Activated naive CD4-positive, alpha-beta T cell treated with anti-CD3 and anti-CD28 coated beads, Interleukin-2, amount 50 U/mL, for 72 hours (primary cell): ENCODE measurements around the gene GAMT. TPM values are rescaled to one million over a fixed set of nuclear protein-coding genes. Genes with fewer than 3 reads are reported as not detected.
"Not testable (repeated sequence)": the region's sequence is repeated elsewhere in the genome, so short reads cannot be mapped to it uniquely, and the experiment has no call there.

Source experiments
- ATAC-seq, 2 donors: fragments of 150-1000 bp; cut with Tn5 transposase; 2 replicates each; pipeline ENCODE4 v1.10.0; 2021; ENCODE audit warnings: mild to moderate bottlenecking in 2 of 2, moderate library complexity in 2 of 2
- DNase-seq, 2 donors: peaks; one replicate each; pipeline ENCODE4 v3.0.0; 2021 to 2022; ENCODE audit warnings: low spot score in 2 of 2
- H3K27ac Mint-ChIP-seq, 2 donors: one replicate each; pipeline ENCODE4 v1.8.0; 2022; ENCODE audit warnings: mild to moderate bottlenecking in 2 of 2, mixed read lengths in 2 of 2
- H3K36me3 Mint-ChIP-seq, 2 donors: one replicate each; pipeline ENCODE4 v1.8.0; 2022; ENCODE audit warnings: mixed read lengths in 2 of 2
- H3K9me3 Mint-ChIP-seq, 2 donors: one replicate each; pipeline ENCODE4 v1.8.0; 2022; ENCODE audit warnings: mixed read lengths in 2 of 2
- total RNA-seq, 2 donors: library from RNA; stranded (reverse); gene quantifications; one replicate each; pipeline ENCODE4 v1.2.3, GENCODE V29; 2022

GAMT gene
- total RNA-seq, 2 donors from 2014 or later = 4.2 to 30.2 TPM

- no peaks in the 10 kb centered on the region for H3K9me3 Mint-ChIP-seq
- peaks cover 11 to 15% of the 10 kb centered on the region in 2 donors for H3K36me3 Mint-ChIP-seq
- DNase-seq (no peak), ATAC-seq (no peak)
- peak overlapping the region in 1 of 2 donors; percentile 85 for H3K27ac Mint-ChIP-seq
Observed at GRCh38 chr19:1425102-1425837, 23.9 kb upstream of the GAMT start.

- H3K9me3 Mint-ChIP-seq = no peaks in the 10 kb centered on the region
- ATAC-seq (no peak), DNase-seq (no peak)
- H3K36me3 Mint-ChIP-seq = peaks cover 11 to 17% of the 10 kb centered on the region in 2 donors
- no peak overlapping the region for H3K27ac Mint-ChIP-seq
Observed at GRCh38 chr19:1424192-1424955, 23.0 kb upstream of the GAMT start.

GRCh38 chr19:1423436-1424191 is 22.3 kb upstream of the GAMT start:
- ATAC-seq (no peak), DNase-seq (no peak)
- Mint-ChIP-seq H3K36me3 (peaks cover 11 to 22% of the 10 kb centered on the region in 2 donors), H3K27ac (peak overlapping the region; percentile 40), H3K9me3 (no peaks in the 10 kb centered on the region)

- H3K9me3 Mint-ChIP-seq = no peaks in the 10 kb centered on the region
- ATAC-seq (no peak), DNase-seq (no peak)
- peaks cover 11 to 22% of the 10 kb centered on the region in 2 donors for H3K36me3 Mint-ChIP-seq
- peak overlapping the region; percentile 40 to 55 for H3K27ac Mint-ChIP-seq
Observed at GRCh38 chr19:1422943-1423342, 21.6 kb upstream of the GAMT start.

- DNase-seq = no peak
- Mint-ChIP-seq H3K36me3 (peaks cover 11 to 26% of the 10 kb centered on the region in 2 donors), H3K27ac (peak overlapping the region in 1 of 2 donors; percentile 22), H3K9me3 (no peaks in the 10 kb centered on the region)
- no peak for ATAC-seq
Observed at GRCh38 chr19:1422360-1422759, 21.0 kb upstream of the GAMT start.

GRCh38 chr19:1421958-1422305 is 20.6 kb upstream of the GAMT start:
- ATAC-seq = peak in 1 of 2 donors; percentile 13
- peaks cover 11 to 28% of the 10 kb centered on the region in 2 donors for H3K36me3 Mint-ChIP-seq

DNA sequence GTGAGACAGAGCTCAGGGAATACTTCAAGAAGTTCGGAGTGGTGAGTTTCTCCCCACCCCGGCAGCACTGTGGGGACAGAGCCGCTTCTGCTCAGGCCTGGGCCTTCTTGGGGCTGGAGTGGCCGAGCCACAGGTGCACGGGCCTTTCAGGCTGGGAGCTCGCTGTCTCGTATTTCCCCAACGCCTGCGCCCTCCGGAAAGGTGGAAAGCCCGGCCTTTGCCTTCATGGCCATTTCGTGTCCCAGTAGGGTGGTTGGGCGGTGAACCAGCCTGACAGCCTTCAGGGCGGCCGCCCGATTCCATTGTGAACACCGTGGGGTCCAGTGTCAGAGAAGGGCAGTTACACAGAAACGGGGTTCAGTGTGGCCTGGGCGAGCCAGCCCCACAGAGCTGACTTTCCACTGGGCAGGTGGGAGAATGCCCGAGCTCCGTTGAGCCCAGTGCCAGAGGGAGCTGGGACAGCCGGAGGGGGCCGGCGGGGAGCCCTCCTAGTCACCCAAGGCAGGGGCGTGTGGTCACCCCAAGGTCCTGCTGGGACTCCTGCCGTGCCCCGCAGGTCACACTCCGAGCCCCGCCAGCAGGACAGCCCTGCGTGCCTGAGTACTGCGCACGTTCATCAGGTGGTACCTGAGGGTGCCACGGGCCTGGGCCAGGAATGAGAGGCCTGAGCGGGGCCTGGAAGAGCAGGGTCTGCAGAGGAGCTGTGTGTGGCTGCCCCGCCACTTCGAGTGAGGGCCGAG is 20.0 kb upstream of the GAMT start:
- no peak for DNase-seq
- Mint-ChIP-seq H3K36me3 (peaks cover 11 to 28% of the 10 kb centered on the region in 2 donors), H3K9me3 (no peaks in the 10 kb centered on the region), H3K27ac (no peak overlapping the region)
- peak in 1 of 2 donors; percentile 21 for ATAC-seq

More at GRCh38 chr19:1421958-1422305, 20.6 kb upstream of the GAMT start:
- no peak for DNase-seq
- H3K27ac Mint-ChIP-seq = no peak overlapping the region
- no peaks in the 10 kb centered on the region for H3K9me3 Mint-ChIP-seq

DNA sequence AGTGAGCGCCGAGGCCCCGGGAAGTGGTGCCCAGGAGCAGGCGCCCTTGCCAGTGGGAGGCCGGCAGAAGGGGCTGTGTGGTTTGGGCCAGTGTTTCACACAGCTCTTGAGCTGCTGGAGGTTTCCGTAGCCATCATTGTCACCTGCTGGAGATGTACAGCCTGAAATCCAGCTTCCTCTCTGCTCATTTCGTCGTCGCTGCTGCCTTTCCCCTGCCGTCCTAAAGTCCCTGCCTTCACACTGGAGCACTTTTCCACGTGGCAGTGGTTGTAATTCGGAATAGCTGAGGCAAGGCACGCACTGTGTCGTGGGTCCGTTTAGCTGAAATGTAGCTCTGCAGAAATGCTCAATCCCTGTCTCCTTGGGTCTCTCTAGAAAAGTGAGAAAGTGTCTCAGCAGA is 19.2 kb upstream of the GAMT start:
- no peak for DNase-seq
- H3K27ac Mint-ChIP-seq = no peak overlapping the region
- no peaks in the 10 kb centered on the region for H3K9me3 Mint-ChIP-seq
- no peak for ATAC-seq
- peaks cover 11 to 28% of the 10 kb centered on the region in 2 donors for H3K36me3 Mint-ChIP-seq

- not testable (repeated sequence) for ATAC-seq, H3K27ac Mint-ChIP-seq, DNase-seq, H3K9me3 Mint-ChIP-seq
- H3K36me3 Mint-ChIP-seq = peaks cover 10 to 28% of the 10 kb centered on the region in 2 donors
Observed at GRCh38 chr19:1420085-1420484, 18.7 kb upstream of the GAMT start.

GRCh38 chr19:1418951-1419738 is 17.8 kb upstream of the GAMT start:
- no peaks in the 10 kb centered on the region for H3K9me3 Mint-ChIP-seq
- DNase-seq = no peak
- no peak for ATAC-seq
- peaks cover 7 to 28% of the 10 kb centered on the region in 2 donors for H3K36me3 Mint-ChIP-seq
- H3K27ac Mint-ChIP-seq = no peak overlapping the region

DNA sequence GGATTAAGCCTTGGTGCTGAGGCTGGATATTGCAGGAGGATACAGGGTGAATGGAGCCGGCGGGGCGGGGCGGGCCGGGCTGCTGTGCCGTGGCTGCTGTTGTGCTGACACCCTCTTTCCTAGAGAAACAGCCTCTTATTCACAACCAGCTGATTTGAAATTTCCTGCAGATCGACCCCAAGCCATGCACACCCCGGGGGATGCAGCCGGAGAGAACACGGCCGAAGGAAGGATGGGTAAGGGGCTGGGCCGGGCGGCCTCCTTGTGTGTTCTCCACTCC is 17.1 kb upstream of the GAMT start:
- H3K27ac Mint-ChIP-seq = no peak overlapping the region
- no peak for ATAC-seq
- peaks cover 6 to 25% of the 10 kb centered on the region in 2 donors for H3K36me3 Mint-ChIP-seq
- no peaks in the 10 kb centered on the region for H3K9me3 Mint-ChIP-seq
- DNase-seq = no peak

DNA sequence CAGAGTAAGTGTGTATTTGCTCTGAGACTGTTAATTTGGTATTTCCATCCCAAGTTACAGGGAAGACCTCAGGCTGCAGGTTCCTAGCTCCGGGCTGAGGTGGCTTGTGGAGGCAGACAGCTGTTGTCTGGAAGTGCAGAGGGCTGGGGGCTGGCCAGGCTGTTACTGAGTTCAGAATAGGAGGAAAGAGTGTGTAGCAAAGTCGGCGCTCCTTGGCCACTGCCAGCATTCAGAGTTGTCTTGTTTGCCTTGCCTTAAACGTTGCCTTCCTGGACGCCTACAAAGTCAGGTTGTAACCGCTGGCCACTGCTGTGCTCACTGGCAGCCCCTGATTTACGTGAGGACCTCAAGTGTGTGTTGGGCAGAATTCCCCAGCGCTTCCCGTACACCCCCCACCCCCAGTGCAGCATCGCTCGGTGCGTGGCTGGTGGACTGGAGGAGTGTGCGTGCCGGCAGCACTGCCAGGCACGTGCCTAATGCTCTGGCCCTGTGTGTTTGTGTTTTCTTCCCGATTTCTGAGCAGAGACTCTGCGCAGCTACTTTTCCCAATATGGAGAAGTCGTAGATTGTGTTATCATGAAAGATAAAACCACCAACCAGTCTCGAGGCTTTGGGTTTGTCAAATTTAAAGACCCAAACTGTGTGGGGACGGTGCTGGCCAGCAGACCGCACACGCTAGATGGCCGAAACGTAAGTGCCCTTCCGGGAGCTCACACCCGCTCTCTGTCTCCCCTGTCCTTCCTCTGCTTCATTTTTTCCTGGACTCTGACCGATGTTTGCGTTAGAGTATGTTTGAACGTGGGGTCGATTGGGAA is 16.5 kb upstream of the GAMT start:
- DNase-seq (no peak), ATAC-seq (no peak)
- Mint-ChIP-seq H3K9me3 (no peaks in the 10 kb centered on the region), H3K27ac (peak overlapping the region in 1 of 2 donors; percentile 33), H3K36me3 (peaks cover under 1 to 20% of the 10 kb centered on the region in 2 donors)

- no peak for ATAC-seq
- peaks cover 0 to 13% of the 10 kb centered on the region in 2 donors for H3K36me3 Mint-ChIP-seq
- H3K27ac Mint-ChIP-seq = peak overlapping the region in 1 of 2 donors; percentile 33
- DNase-seq = no peak
- no peaks in the 10 kb centered on the region for H3K9me3 Mint-ChIP-seq
Observed at GRCh38 chr19:1417145-1417544, 15.8 kb upstream of the GAMT start.

DNA sequence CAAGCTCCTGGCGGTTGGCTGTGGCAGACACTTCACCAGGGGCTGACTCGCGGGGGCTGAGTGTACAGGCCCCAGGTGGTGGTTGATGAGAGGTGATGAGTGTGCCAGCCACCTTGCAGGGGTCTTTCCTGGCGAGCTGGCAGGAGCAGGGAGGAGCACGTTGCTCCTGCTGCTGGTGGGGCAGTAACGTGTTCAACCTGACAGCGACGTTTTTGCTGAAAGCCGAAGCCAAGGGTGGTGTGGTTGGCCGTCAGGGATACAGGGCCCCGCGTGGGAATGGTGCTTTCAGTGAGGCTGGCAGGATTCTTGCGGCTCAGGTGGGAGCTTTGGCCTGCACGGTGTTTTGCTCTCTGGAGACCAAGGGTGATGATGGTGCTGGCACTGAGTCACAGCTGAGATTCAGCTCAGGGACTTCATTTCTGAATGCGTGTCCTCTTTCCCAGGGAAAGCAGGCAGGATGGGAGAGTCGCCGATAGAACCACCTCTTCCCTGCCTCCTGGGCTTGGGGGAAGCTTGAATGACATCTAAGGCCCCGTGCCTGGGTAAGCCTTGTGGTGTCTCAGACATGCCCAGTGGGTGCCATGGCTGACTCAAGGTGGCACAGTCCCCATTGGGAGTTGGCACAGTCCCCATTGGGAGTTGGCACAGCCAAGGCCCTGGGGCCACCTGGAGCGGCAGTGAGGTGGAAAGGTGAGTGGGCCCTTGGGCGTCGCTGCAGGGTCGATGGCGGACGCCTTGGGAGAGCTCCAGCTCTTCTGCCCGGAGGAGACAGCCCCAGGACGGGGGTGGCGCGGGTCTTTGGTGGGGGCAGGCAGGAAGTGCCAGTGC is 14.9 kb upstream of the GAMT start:
- Mint-ChIP-seq H3K36me3 (peaks cover 0 to 13% of the 10 kb centered on the region in 2 donors), H3K9me3 (no peaks in the 10 kb centered on the region), H3K27ac (peak overlapping the region; percentile 82 to 84)
- ATAC-seq = no peak
- no peak for DNase-seq
